Skin epidermis (tissue), 12 donors: ENCODE data around the gene SNX8.
"Not testable (repeated sequence)": the region's sequence is repeated elsewhere in the genome, so short reads cannot be mapped to it uniquely, and the experiment has no call there.

Source experiments
- H3K27ac ChIP-seq, 21 experiments: fragments of 200-600 bp; sonication (generic) in 11 of 21; one replicate each; pipeline ENCODE4 v1.5.0; 2020; ENCODE audit warnings: mild to moderate bottlenecking in 3 of 21, inconsistent platforms in 2 of 21, moderate library complexity in 2 of 21
- H3K4me3 ChIP-seq, 7 experiments: fragments of 200-600 bp; sonication (generic) in 2 of 7; one replicate each; pipeline ENCODE4 v1.5.0; 2020; ENCODE audit warnings: inconsistent platforms in 2 of 7, mild to moderate bottlenecking in 2 of 7, moderate library complexity in 1 of 7

SNX8 gene

GRCh38 chr7:2332606-2333231 lies 18.5 kb upstream of the SNX8 start:
- not testable (repeated sequence) for H3K4me3 ChIP-seq, H3K27ac ChIP-seq

- H3K4me3 ChIP-seq: no peak overlapping the region
Observed at GRCh38 chr7:2331707-2332106, 17.5 kb upstream of the SNX8 start.

GRCh38 chr7:2330493-2330892 lies 16.3 kb upstream of the SNX8 start:
- no peak overlapping the region for H3K27ac ChIP-seq
- H3K4me3 ChIP-seq: no peak overlapping the region

More at GRCh38 chr7:2331707-2332106, 17.5 kb upstream of the SNX8 start:
- no peak overlapping the region for H3K27ac ChIP-seq

GRCh38 chr7:2326951-2327350 lies 12.7 kb upstream of the SNX8 start:
- Histone ChIP-seq H3K4me3 (no peak overlapping the region), H3K27ac (peak overlapping the region in 2 of 21 experiments; percentile 29 to 49)

- Histone ChIP-seq H3K4me3 (no peak overlapping the region), H3K27ac (peak overlapping the region in 15 of 21 experiments; percentile 1 to 71 (median 44))
Observed at GRCh38 chr7:2325162-2325561, 10.9 kb upstream of the SNX8 start.

- Histone ChIP-seq H3K4me3 (no peak overlapping the region), H3K27ac (no peak overlapping the region)
Observed at GRCh38 chr7:2321020-2321419, 6.8 kb upstream of the SNX8 start.

- Histone ChIP-seq H3K27ac (peak overlapping the region in 1 of 21 experiments; percentile 23), H3K4me3 (no peak overlapping the region)
Observed at GRCh38 chr7:2317556-2318293, 3.5 kb upstream of the SNX8 start.

GRCh38 chr7:2316578-2316977 lies 2.3 kb upstream of the SNX8 start:
- H3K4me3 ChIP-seq: no peak overlapping the region

GRCh38 chr7:2315787-2316186 lies 1.5 kb upstream of the SNX8 start:
- Histone ChIP-seq H3K27ac (no peak overlapping the region), H3K4me3 (no peak overlapping the region)

More at GRCh38 chr7:2316578-2316977, 2.3 kb upstream of the SNX8 start:
- H3K27ac ChIP-seq: no peak overlapping the region

GRCh38 chr7:2314956-2315530 lies 802 bp upstream of the SNX8 start:
- Histone ChIP-seq H3K27ac (peak overlapping the region in 2 of 21 experiments; percentile 29 to 95), H3K4me3 (peak overlapping the region in 2 of 7 experiments; percentile 96 to 98)

GRCh38 chr7:2313450-2314208 lies 612 bp downstream of the SNX8 start:
- peak overlapping the region; percentile 72 to 96 (median 91) for H3K27ac ChIP-seq
- H3K4me3 ChIP-seq: peak overlapping the region; percentile 77 to 98 (median 88)

GRCh38 chr7:2312267-2312929 lies 1.8 kb downstream of the SNX8 start:
- peak overlapping the region in 2 of 21 experiments; percentile 49 to 54 for H3K27ac ChIP-seq
- H3K4me3 ChIP-seq: no peak overlapping the region

GRCh38 chr7:2309889-2310331 lies 4.3 kb downstream of the SNX8 start:
- no peak overlapping the region for H3K4me3 ChIP-seq
- H3K27ac ChIP-seq: no peak overlapping the region

GRCh38 chr7:2307690-2308107 lies 6.5 kb downstream of the SNX8 start:
- Histone ChIP-seq H3K4me3 (no peak overlapping the region), H3K27ac (peak overlapping the region in 2 of 21 experiments; percentile 14 to 68)

- Histone ChIP-seq H3K27ac (no peak overlapping the region), H3K4me3 (no peak overlapping the region)
Observed at GRCh38 chr7:2306688-2307087, 7.6 kb downstream of the SNX8 start.

- not testable (repeated sequence) for H3K4me3 ChIP-seq
- H3K27ac ChIP-seq: peak overlapping the region in 2 of 21 experiments; percentile 1 to 42
Observed at GRCh38 chr7:2305258-2305657, 9.0 kb downstream of the SNX8 start.

GRCh38 chr7:2303520-2303919 lies 10.7 kb downstream of the SNX8 start:
- not testable (repeated sequence) for H3K27ac ChIP-seq, H3K4me3 ChIP-seq

- H3K27ac ChIP-seq, H3K4me3 ChIP-seq: not testable (repeated sequence)
Observed at GRCh38 chr7:2302743-2303397, 11.4 kb downstream of the SNX8 start.

- Histone ChIP-seq H3K27ac (peak overlapping the region in 1 of 21 experiments; percentile 88), H3K4me3 (no peak overlapping the region)
Observed at GRCh38 chr7:2301511-2301863, 12.8 kb downstream of the SNX8 start.
